Measurements from ENCODE around the gene RAPGEF6. TPM values are rescaled to one million over a fixed set of nuclear protein-coding genes. Genes with fewer than 3 reads are reported as not detected.

RAPGEF6 gene
- total and polyA plus RNA-seq, 9 of the 15 experiments (the other 6 are each of a cell fraction or from before 2014, with no cell fraction given), result 2.7 to 23.4 (median 12.7) TPM

DNA sequence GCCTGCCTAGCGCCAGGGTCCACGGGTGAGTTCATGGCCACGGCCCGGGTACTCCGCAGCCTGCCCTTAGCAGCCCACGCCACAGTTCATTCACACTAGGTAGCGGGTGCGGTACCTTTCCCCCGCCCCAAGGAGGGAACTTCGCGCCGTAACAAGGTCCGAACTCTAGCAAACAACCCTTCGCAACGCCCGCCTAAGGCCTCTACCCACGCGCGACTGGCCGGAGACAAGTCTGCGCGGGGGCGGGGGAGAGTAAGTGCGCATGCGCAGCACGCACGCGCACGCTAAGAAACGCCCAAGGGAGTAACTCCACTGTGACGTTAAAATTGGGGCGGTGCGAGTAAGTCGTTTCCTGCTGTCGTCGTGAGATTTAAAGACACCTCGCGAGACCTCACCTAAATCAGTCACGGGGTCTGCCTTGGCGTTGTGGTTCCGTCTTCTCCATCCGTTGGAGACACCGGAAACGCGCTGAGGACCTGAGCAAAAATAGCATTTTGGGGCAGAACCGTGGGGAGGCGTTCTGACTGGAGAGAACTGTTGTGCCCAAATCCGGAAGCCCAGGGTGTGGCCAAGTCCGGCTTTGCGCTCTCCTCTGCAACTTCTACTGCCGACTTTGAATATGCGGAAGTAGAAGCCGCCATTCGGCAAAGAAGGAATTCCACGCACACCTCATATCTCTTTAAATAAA lies at the start of gene RAPGEF6 (continued):
- TF ChIP-seq ARID1B (IDR thresholded peaks at IDR 0.05) (no peak; the same call in 1 of the 2 replicates), MTA1 (IDR thresholded peaks at IDR 0.05; ENCODE audit: borderline replicate concordance) (peak; percentile 81), PKNOX1 (IDR thresholded peaks at IDR 0.05) (peak; percentile 81), CBFA2T2 (conservative IDR thresholded peaks at IDR 0.05) (no peak), TGIF2 (CRISPR knock-in tag; IDR thresholded peaks at IDR 0.05) (no peak), FOS (IDR thresholded peaks at IDR 0.05; ENCODE audit: extremely low read depth, insufficient read length) (no peak), HDAC8 (tag; IDR thresholded peaks at IDR 0.05) (no peak), SAFB (IDR thresholded peaks at IDR 0.05; ENCODE audit: borderline replicate concordance, low read depth, low read length) (peak; percentile 99), DLX4 (CRISPR knock-in tag; IDR thresholded peaks at IDR 0.05) (no peak)
- TF ChIP-seq, protein P1, sequence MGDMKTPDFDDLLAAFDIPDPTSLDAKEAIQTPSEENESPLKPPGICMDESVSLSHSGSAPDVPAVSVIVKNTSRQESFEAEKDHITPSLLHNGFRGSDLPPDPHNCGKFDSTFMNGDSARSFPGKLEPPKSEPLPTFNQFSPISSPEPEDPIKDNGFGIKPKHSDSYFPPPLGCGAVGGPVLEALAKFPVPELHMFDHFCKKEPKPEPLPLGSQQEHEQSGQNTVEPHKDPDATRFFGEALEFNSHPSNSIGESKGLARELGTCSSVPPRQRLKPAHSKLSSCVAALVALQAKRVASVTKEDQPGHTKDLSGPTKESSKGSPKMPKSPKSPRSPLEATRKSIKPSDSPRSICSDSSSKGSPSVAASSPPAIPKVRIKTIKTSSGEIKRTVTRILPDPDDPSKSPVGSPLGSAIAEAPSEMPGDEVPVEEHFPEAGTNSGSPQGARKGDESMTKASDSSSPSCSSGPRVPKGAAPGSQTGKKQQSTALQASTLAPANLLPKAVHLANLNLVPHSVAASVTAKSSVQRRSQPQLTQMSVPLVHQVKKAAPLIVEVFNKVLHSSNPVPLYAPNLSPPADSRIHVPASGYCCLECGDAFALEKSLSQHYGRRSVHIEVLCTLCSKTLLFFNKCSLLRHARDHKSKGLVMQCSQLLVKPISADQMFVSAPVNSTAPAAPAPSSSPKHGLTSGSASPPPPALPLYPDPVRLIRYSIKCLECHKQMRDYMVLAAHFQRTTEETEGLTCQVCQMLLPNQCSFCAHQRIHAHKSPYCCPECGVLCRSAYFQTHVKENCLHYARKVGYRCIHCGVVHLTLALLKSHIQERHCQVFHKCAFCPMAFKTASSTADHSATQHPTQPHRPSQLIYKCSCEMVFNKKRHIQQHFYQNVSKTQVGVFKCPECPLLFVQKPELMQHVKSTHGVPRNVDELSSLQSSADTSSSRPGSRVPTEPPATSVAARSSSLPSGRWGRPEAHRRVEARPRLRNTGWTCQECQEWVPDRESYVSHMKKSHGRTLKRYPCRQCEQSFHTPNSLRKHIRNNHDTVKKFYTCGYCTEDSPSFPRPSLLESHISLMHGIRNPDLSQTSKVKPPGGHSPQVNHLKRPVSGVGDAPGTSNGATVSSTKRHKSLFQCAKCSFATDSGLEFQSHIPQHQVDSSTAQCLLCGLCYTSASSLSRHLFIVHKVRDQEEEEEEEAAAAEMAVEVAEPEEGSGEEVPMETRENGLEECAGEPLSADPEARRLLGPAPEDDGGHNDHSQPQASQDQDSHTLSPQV (IDR thresholded peaks at IDR 0.05), result no peak

Measured in K562 (cell line).